ENCODE data around the gene ELOA.

Gene ELOA

DNA sequence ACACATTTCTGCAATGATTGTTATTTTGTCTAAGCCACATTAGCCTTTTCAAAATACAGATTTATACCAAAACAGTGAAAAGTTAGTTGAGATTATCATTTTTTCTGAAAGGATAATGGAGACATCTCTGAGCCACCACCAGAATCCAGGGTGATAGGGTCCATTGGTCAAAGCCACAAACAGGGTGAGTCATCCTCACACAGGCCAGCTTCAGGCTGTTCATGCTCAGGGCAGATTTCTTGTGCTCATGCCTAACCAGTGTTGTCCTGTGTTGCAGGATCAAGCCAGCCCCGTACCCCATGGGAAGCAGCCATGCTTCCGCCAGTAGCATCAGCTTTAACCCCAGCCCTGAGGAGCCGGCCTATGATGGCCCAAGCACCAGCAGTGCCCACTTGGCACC, 13.4 kb downstream of the ELOA start:
- Histone ChIP-seq H3K4me1 (no peaks in the 10 kb centered on the region), H3K9me3 (ENCODE audit: control insufficient read depth, low read length) (no peaks in the 10 kb centered on the region), H3K27me3 (ENCODE audit: control insufficient read depth, insufficient read depth, low read length) (no peaks in the 10 kb centered on the region), H3K4me3 (ENCODE audit: low read depth, low read length) (no peak overlapping the region), H3K4me2 (ENCODE audit: low read length) (no peak overlapping the region), H2AFZ (no peak overlapping the region), H3K79me2 (peaks cover 2% of the 10 kb centered on the region), H3K36me3 (ENCODE audit: control insufficient read depth, insufficient read depth, low read length) (no peaks in the 10 kb centered on the region), H3K27ac (no peak overlapping the region), H3K9ac (no peak overlapping the region)
- TF ChIP-seq CTCF (IDR thresholded peaks at IDR 0.05), result no peak

- no peak for TF ChIP-seq CTCF (IDR thresholded peaks at IDR 0.05)
- no peaks in the 10 kb centered on the region for H3K9me3 ChIP-seq (ENCODE audit: control insufficient read depth, low read length)
- H2AFZ ChIP-seq, result no peak overlapping the region
- H3K27me3 ChIP-seq (ENCODE audit: control insufficient read depth, insufficient read depth, low read length), result no peaks in the 10 kb centered on the region
- no peak overlapping the region for H3K9ac ChIP-seq
- no peak overlapping the region for H3K4me2 ChIP-seq (ENCODE audit: low read length)
- no peak overlapping the region for H3K4me3 ChIP-seq (ENCODE audit: low read depth, low read length)
- no peak overlapping the region for H3K27ac ChIP-seq
- H3K36me3 ChIP-seq (ENCODE audit: control insufficient read depth, insufficient read depth, low read length), result no peaks in the 10 kb centered on the region
- H3K4me1 ChIP-seq, result no peaks in the 10 kb centered on the region
- H3K79me2 ChIP-seq, result peaks cover 2% of the 10 kb centered on the region
Measured at GRCh38 chr1:23757812-23758211, 14.5 kb downstream of the ELOA start.

DNA sequence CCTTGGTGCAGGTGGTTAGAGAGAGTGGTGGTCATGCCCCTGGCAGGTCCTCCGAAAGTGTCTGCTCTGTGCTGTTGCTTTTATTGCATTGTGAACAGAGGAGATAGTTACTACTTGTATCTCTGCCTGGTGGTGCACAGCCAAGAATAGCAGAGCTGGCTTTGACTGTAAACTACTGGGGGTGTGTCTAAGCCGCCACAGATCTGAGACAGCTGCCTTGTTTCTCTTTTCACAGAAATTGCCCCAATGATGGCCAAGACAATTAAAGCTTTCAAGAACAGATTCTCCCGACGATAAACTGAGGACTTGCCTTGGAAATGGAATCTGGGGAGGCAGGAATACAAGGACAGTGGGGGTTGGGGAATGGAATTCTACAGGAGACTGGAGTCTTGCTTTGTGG, 16.0 kb downstream of the ELOA start:
- TF ChIP-seq CTCF (IDR thresholded peaks at IDR 0.05), result no peak
- no peak overlapping the region for H3K9ac ChIP-seq

DNA sequence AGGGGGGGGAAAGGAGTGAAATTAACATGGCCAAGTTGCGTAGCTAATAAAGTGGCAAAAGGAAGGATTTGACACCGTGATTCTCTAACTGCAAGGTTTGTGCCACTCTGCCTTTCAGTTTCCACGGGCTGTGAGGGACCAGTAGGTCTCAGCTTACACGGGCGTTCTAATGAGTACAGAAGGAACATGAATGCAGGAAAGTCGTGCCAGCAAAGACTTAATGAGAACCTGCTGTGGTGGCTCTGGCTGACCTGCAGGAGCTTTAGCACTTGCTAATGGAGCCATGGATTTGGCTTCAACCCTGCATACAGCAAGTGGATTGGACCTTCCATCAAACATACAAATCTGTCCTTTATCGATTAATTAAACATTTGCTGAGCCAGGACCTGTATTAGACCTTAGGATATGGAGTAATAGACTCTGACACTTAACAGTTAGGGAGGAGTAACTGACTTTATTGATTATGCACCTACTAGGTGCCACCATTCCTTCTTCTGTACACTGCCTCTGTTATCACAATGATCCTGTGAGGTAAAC, 19.8 kb downstream of the ELOA start:
- Histone ChIP-seq H3K9ac (no peak overlapping the region), H3K79me2 (no peaks in the 10 kb centered on the region), H3K9me3 (ENCODE audit: control insufficient read depth, low read length) (no peaks in the 10 kb centered on the region), H2AFZ (no peak overlapping the region), H3K27ac (no peak overlapping the region), H3K4me2 (ENCODE audit: low read length) (no peak overlapping the region), H3K4me3 (ENCODE audit: low read depth, low read length) (no peak overlapping the region), H3K27me3 (ENCODE audit: control insufficient read depth, insufficient read depth, low read length) (no peaks in the 10 kb centered on the region), H3K4me1 (no peaks in the 10 kb centered on the region), H3K36me3 (ENCODE audit: control insufficient read depth, insufficient read depth, low read length) (no peaks in the 10 kb centered on the region)
- TF ChIP-seq CTCF (IDR thresholded peaks at IDR 0.05), result no peak

More for the DNA sequence above, 16.0 kb downstream of the ELOA start:
- no peak overlapping the region for H3K27ac ChIP-seq
- H3K4me1 ChIP-seq, result no peaks in the 10 kb centered on the region
- no peak overlapping the region for H3K4me2 ChIP-seq (ENCODE audit: low read length)
- no peaks in the 10 kb centered on the region for H3K36me3 ChIP-seq (ENCODE audit: control insufficient read depth, insufficient read depth, low read length)
- H3K9me3 ChIP-seq (ENCODE audit: control insufficient read depth, low read length), result no peaks in the 10 kb centered on the region
- no peak overlapping the region for H3K4me3 ChIP-seq (ENCODE audit: low read depth, low read length)
- H3K79me2 ChIP-seq, result peaks cover 2% of the 10 kb centered on the region
- no peaks in the 10 kb centered on the region for H3K27me3 ChIP-seq (ENCODE audit: control insufficient read depth, insufficient read depth, low read length)
- no peak overlapping the region for H2AFZ ChIP-seq

DNA sequence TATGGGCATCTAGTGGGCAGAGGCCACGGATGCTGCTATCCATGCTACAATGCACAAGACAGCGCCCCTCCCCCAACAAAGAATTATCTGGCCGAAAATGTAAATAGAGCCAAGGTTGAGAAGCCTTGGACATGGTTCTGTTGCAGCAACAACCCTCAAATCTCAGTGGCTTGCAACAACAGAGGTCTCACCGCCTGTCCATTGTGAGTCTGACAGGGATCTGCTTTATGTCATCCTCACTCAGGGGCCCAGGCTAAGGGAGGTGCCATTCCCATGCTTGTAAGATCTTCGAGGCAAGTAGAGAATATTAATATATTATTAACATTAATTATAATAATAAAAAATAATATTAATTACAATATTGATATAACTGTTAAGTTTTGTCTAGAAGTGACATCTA, 25.5 kb downstream of the ELOA start:
- Histone ChIP-seq H3K4me3 (ENCODE audit: low read depth, low read length) (no peak overlapping the region), H3K9me3 (ENCODE audit: control insufficient read depth, low read length) (no peaks in the 10 kb centered on the region), H3K36me3 (ENCODE audit: control insufficient read depth, insufficient read depth, low read length) (no peaks in the 10 kb centered on the region), H3K27ac (no peak overlapping the region), H3K4me2 (ENCODE audit: low read length) (no peak overlapping the region), H3K4me1 (no peaks in the 10 kb centered on the region), H2AFZ (no peak overlapping the region), H3K79me2 (peaks cover 2% of the 10 kb centered on the region), H3K27me3 (ENCODE audit: control insufficient read depth, insufficient read depth, low read length) (no peaks in the 10 kb centered on the region), H3K9ac (no peak overlapping the region)
- TF ChIP-seq CTCF (IDR thresholded peaks at IDR 0.05), result no peak

Data from parathyroid adenoma (tissue), 2 donors.